KMS-11 (cell line): ENCODE data around the gene FBXW12.

Experiments used
- H2AFZ ChIP-seq: fragments of 200-600 bp; sonication (generic); 2 replicates; pipeline ENCODE4 v1.6.1; 2016; ENCODE audit warnings: antibody characterized with exemption, mixed run types, low read depth
- H3K27ac ChIP-seq: fragments of 200-600 bp; sonication (generic); 2 replicates; pipeline ENCODE4 v1.6.1; 2016; ENCODE audit warnings: mild to moderate bottlenecking, mixed run types
- H3K27me3 ChIP-seq: fragments of 200-600 bp; sonication (generic); 2 replicates; pipeline ENCODE4 v1.6.1; 2017; ENCODE audit warnings: mild to moderate bottlenecking, low read depth, mixed run types, moderate library complexity; ENCODE audit not compliant: insufficient read depth
- H3K36me3 ChIP-seq: fragments of 200-600 bp; sonication (generic); 2 replicates; pipeline ENCODE4 v1.6.1; 2017; ENCODE audit warnings: mild to moderate bottlenecking, mixed run types; ENCODE audit not compliant: insufficient read depth
- H3K4me1 ChIP-seq: fragments of 200-600 bp; sonication (generic); 2 replicates; pipeline ENCODE4 v1.6.1; 2016; ENCODE audit warnings: mild to moderate bottlenecking, low read depth, mixed run types; ENCODE audit not compliant: poor library complexity, severe bottlenecking
- H3K4me2 ChIP-seq: fragments of 200-600 bp; sonication (generic); 2 replicates; pipeline ENCODE4 v1.7.0; 2016; ENCODE audit warnings: mild to moderate bottlenecking, mixed run types
- H3K4me3 ChIP-seq: fragments of 200-600 bp; sonication (generic); IDR thresholded peaks from 2 replicates; pipeline ENCODE4 v1.6.1; 2017; ENCODE audit warnings: low read depth, low read length, mixed read lengths; ENCODE audit not compliant: insufficient read depth
- H3K79me2 ChIP-seq: fragments of 200-600 bp; sonication (generic); 2 replicates; pipeline ENCODE4 v1.6.1; 2016; ENCODE audit warnings: low read depth, mixed run types; ENCODE audit not compliant: insufficient read depth
- H3K9ac ChIP-seq: fragments of 200-600 bp; sonication (generic); 2 replicates; pipeline ENCODE4 v1.6.1; 2016; ENCODE audit warnings: mild to moderate bottlenecking, mixed run types
- H4K20me1 ChIP-seq: fragments of 200-600 bp; sonication (generic); 2 replicates; pipeline ENCODE4 v1.6.1; 2016; ENCODE audit warnings: mild to moderate bottlenecking, mixed run types; ENCODE audit not compliant: insufficient read depth
- TF ChIP-seq, protein P1 (sequence below): fragments of 200-600 bp; sonication (generic); conservative IDR thresholded peaks from 2 replicates; pipeline ENCODE4 v1.6.1; 2017; ENCODE audit warnings: low read depth, mild to moderate bottlenecking, antibody characterized with exemption, low read length, moderate library complexity, mixed read lengths

The FBXW12 gene

DNA sequence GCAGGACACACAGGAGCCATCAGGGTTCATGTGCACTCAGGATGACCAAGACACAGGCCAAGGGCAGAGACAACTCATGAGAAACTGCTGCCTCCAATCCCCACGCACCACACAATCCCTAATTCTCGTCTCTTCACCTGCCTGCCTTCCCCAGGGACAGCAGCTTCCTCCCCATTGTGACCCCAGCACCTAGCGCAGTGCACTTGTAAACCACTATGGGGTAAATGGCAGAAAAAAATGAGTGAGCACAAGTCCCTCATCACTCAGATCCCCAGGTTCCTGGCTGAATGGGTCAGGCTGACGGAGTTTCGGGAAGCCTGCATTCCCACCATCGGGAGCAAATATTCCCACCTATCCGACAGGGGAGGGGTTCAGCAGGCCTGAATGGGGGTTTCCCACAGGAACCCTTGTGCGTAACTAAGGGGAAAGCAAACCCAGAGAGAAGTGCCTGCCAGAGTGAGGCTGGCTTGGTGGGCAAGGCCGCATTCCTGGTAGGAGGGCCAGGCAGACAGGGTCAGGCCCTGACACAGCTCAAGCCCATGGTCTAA is 39.1 kb downstream of the FBXW12 start:
- Histone ChIP-seq H3K36me3 (no peaks in the 10 kb centered on the region), H3K9ac (no peak overlapping the region), H2AFZ (no peak overlapping the region), H3K4me3 (no peak overlapping the region), H3K27me3 (no peaks in the 10 kb centered on the region), H4K20me1 (no peaks in the 10 kb centered on the region), H3K27ac (no peak overlapping the region), H3K79me2 (no peaks in the 10 kb centered on the region), H3K4me2 (no peak overlapping the region), H3K4me1 (no peaks in the 10 kb centered on the region)
- TF ChIP-seq, protein P1, sequence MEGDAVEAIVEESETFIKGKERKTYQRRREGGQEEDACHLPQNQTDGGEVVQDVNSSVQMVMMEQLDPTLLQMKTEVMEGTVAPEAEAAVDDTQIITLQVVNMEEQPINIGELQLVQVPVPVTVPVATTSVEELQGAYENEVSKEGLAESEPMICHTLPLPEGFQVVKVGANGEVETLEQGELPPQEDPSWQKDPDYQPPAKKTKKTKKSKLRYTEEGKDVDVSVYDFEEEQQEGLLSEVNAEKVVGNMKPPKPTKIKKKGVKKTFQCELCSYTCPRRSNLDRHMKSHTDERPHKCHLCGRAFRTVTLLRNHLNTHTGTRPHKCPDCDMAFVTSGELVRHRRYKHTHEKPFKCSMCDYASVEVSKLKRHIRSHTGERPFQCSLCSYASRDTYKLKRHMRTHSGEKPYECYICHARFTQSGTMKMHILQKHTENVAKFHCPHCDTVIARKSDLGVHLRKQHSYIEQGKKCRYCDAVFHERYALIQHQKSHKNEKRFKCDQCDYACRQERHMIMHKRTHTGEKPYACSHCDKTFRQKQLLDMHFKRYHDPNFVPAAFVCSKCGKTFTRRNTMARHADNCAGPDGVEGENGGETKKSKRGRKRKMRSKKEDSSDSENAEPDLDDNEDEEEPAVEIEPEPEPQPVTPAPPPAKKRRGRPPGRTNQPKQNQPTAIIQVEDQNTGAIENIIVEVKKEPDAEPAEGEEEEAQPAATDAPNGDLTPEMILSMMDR: no peak

DNA sequence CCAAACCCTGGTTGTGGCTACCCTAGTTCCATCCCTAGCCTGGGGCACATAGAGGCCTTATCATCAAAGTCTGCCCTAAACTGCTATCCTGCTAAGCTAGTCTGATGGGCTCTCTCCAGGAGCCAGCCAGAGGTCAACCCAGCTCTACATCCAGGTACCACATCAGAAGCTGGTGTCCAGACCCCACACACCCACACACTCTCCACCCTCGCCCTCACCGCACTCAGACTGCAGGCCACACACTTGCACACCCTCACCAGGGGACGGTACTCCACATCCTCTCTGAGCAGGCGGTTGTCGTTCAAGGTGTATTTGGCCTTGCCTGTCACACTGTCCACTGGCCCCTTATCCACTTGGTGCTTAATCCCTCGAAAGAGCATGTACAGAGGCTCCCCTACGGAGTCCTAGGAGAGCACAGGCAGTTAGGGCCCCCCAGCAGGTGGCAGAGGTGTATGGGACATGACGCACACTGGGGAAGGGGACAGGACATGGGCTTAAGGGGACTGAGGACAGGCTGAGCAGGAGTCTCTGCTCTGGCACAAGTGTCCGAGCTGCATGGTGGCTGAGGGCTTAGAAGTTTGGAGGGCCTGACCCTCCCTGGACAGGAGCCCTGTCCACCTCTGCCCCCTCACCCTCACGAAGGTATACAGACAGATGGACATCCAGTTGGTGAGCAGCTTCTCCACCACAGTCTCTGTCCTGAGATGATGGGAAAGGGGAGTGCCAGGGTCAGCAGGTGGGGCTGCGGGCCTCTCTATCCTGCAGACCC is 39.8 kb downstream of the FBXW12 start:
- H3K36me3 ChIP-seq: no peaks in the 10 kb centered on the region
- no peak overlapping the region for H3K4me2 ChIP-seq
- no peaks in the 10 kb centered on the region for H3K4me1 ChIP-seq
- no peaks in the 10 kb centered on the region for H3K27me3 ChIP-seq
- H3K27ac ChIP-seq: no peak overlapping the region
- no peak overlapping the region for H2AFZ ChIP-seq
- H3K9ac ChIP-seq: no peak overlapping the region
- no peak overlapping the region for H3K4me3 ChIP-seq
- TF ChIP-seq, protein P1: no peak
- no peaks in the 10 kb centered on the region for H3K79me2 ChIP-seq
- no peaks in the 10 kb centered on the region for H4K20me1 ChIP-seq

DNA sequence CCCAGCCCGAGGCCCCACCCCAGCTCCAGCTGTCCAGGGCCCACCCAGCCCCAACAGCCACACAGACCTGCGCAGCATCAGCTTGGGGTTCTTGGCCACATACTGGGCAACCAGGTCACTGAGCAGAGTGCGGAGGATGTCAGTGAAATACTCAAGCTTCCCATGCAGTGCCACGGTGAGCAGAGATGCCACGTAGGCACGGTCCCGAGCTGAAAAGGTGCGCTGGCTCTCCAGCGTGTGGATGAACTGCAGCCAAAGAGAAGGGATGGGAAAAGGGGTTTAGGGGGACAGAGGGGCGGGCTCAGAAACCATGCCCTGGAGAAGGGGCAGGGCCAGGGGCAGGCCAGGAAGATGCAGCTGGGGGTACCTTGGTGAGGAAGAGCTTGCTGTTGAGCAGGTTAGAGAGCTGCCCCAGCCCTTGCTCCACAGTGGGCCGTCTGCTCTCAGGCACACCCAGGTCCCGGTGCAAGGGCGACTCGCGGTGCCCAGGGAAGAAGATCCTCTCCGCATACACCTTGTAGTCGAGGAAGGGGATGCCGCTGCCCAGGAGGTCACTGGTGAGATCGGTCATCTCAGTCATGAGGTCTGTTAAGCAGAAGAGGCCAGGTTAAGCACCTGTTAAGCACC is 40.5 kb downstream of the FBXW12 start:
- H4K20me1 ChIP-seq: no peaks in the 10 kb centered on the region
- H3K79me2 ChIP-seq: no peaks in the 10 kb centered on the region
- no peaks in the 10 kb centered on the region for H3K36me3 ChIP-seq
- no peak overlapping the region for H3K4me3 ChIP-seq
- no peak overlapping the region for H2AFZ ChIP-seq
- H3K27ac ChIP-seq: no peak overlapping the region
- TF ChIP-seq, protein P1: no peak
- H3K4me2 ChIP-seq: no peak overlapping the region
- no peak overlapping the region for H3K9ac ChIP-seq
- no peaks in the 10 kb centered on the region for H3K27me3 ChIP-seq
- H3K4me1 ChIP-seq: no peaks in the 10 kb centered on the region

DNA sequence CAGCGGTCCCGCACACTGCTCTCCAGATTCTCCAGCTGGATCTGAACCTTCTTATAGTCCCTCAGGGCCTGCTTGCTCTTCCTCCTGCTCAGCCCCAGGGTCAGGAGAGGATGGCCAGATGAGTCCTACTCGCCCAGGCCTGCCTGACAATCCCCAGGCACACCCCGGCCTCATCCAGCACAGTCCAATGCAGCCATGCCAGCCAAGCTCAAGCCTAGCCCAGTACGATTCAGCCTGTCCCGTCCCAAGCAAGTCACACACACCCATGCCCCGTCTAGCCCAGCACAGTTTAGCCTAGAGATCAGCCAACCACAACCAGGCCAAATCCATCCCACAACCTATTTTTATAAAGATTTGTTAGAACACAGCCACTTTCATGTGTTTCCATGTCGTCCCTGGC is 41.1 kb downstream of the FBXW12 start:
- H3K79me2 ChIP-seq: no peaks in the 10 kb centered on the region
- H3K27ac ChIP-seq: no peak overlapping the region
- H2AFZ ChIP-seq: no peak overlapping the region
- H3K4me2 ChIP-seq: no peak overlapping the region
- no peaks in the 10 kb centered on the region for H3K36me3 ChIP-seq
- H3K4me3 ChIP-seq: no peak overlapping the region
- TF ChIP-seq, protein P1: no peak
- no peaks in the 10 kb centered on the region for H4K20me1 ChIP-seq
- H3K27me3 ChIP-seq: no peaks in the 10 kb centered on the region
- no peaks in the 10 kb centered on the region for H3K4me1 ChIP-seq
- no peak overlapping the region for H3K9ac ChIP-seq
